Activated CD8-positive, alpha-beta memory T cell treated with anti-CD3 and anti-CD28 coated beads, Interleukin-2, amount 50 U/mL, for 1 hour (primary cell): Measurements from ENCODE around the gene MARCHF10.
"Not testable (repeated sequence)": the region's sequence is repeated elsewhere in the genome, so short reads cannot be mapped to it uniquely, and the experiment has no call there.

Experiments used
- DNase-seq: peaks from one replicate; pipeline ENCODE4 v3.0.0-alpha.2; 2020; ENCODE audit errors: extremely low read depth

MARCHF10 gene

GRCh38 chr17:62807812-62808575, at the start of gene MARCHF10:
Gene MARCHF10 (minus strand): TSS chr17:62808314. CDS start chr17:62801735, 6,579 bp downstream.
- DNase-seq: no peak

- DNase-seq: no peak
Observed at GRCh38 chr17:62857526-62857925, 49.4 kb upstream of the MARCHF10 start.

GRCh38 chr17:62856594-62856993, 48.5 kb upstream of the MARCHF10 start:
- no peak for DNase-seq

GRCh38 chr17:62855156-62855555, 47.0 kb upstream of the MARCHF10 start:
- no peak for DNase-seq

- no peak for DNase-seq
Observed at GRCh38 chr17:62854098-62854680, 46.1 kb upstream of the MARCHF10 start.

GRCh38 chr17:62852195-62852594, 44.1 kb upstream of the MARCHF10 start:
- no peak for DNase-seq

GRCh38 chr17:62849591-62850415, 41.7 kb upstream of the MARCHF10 start:
- DNase-seq: not testable (repeated sequence)

GRCh38 chr17:62848334-62848733, 40.2 kb upstream of the MARCHF10 start:
- no peak for DNase-seq

GRCh38 chr17:62847426-62847825, 39.3 kb upstream of the MARCHF10 start:
- DNase-seq: no peak

GRCh38 chr17:62840871-62841270, 32.8 kb upstream of the MARCHF10 start:
- DNase-seq: no peak

GRCh38 chr17:62833816-62834215, 25.7 kb upstream of the MARCHF10 start:
- not testable (repeated sequence) for DNase-seq

GRCh38 chr17:62832405-62832804, 24.3 kb upstream of the MARCHF10 start:
- no peak for DNase-seq

GRCh38 chr17:62831066-62831465, 23.0 kb upstream of the MARCHF10 start:
- DNase-seq: not testable (repeated sequence)

- DNase-seq: no peak
Observed at GRCh38 chr17:62827746-62828485, 19.8 kb upstream of the MARCHF10 start.

- DNase-seq: no peak
Observed at GRCh38 chr17:62826956-62827355, 18.8 kb upstream of the MARCHF10 start.

GRCh38 chr17:62825182-62825581, 17.1 kb upstream of the MARCHF10 start:
- DNase-seq: no peak

GRCh38 chr17:62824290-62825131, 16.4 kb upstream of the MARCHF10 start:
- DNase-seq: no peak

- DNase-seq: no peak
Observed at GRCh38 chr17:62823111-62823893, 15.2 kb upstream of the MARCHF10 start.

- no peak for DNase-seq
Observed at GRCh38 chr17:62822080-62822904, 14.2 kb upstream of the MARCHF10 start.
